ENCODE results near the gene CYTH4.
"Not testable (repeated sequence)": the region's sequence is repeated elsewhere in the genome, so short reads cannot be mapped to it uniquely, and the experiment has no call there.

Gene CYTH4

GRCh38 chr22:37282385-37282677, at the start of gene CYTH4:
Gene CYTH4, plus strand, starts transcription at chr22:37282508. Its CDS starts 62 bp downstream, at chr22:37282570.
- DNase-seq (ENCODE audit: low spot score), result no peak

DNA sequence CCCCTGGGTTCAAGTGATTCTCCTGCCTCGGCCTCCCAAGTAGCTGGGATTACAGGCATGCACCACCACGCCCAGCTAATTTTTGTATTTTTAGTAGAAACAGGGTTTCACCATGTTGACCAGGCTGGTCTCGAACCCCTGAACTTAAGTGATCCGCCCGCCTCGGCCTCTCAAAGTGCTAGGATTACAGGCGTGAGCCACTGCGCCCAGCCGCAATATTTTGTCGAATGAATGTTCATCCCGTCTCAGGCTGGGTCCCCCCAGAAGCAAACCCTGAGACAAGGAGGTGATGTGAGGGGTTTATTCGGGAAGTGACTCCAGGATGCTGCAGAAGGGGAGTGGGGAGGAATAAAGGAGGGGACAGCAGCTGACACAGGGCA, 48.9 kb upstream of the CYTH4 start:
- DNase-seq (ENCODE audit: low spot score), result not testable (repeated sequence)

DNA sequence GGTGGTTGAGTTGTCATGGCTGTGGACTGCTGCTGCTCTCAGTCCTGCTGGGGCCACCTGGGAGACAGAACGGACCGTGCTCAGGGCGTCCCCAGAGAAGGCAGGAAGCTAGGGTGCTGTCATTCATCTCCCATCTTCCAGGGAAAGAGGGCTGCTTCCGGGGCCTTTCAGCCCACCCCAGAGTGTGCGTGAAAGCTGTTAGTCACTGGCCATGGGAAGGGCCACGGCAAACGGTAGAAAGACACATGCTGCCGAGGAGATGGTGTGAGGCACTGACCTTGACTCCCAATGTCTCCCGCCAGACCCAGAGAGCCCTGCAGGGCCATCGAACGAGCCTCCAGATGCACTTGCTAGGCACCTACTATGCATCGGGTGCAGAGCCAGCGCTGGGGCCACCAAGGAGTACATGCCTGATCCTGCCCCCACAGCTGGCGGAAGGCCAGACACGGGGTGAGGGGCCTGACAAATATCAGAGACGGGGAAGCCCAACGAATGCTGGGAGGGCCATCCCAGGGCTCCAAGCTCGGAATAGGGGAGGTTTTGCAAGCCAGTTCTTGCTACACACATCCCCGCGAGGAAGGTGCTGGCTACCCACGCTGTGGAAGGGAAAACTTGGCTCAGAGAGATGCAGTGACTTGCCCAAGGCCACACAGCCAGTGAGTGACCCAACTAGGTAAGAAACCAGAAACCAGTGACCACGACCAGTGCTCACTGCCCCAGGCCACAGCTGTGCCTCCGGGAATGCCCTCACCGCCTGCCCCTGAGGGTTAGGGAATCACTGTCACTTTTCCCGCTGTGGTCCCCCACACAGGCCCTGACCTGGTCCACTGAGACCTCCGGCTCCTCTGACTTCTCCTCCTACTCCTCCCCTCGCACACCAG, 48.3 kb upstream of the CYTH4 start:
- DNase-seq (ENCODE audit: low spot score), result no peak

- no peak for DNase-seq (ENCODE audit: low spot score)
Measured at GRCh38 chr22:37234736-37235711, 47.3 kb upstream of the CYTH4 start.

DNA sequence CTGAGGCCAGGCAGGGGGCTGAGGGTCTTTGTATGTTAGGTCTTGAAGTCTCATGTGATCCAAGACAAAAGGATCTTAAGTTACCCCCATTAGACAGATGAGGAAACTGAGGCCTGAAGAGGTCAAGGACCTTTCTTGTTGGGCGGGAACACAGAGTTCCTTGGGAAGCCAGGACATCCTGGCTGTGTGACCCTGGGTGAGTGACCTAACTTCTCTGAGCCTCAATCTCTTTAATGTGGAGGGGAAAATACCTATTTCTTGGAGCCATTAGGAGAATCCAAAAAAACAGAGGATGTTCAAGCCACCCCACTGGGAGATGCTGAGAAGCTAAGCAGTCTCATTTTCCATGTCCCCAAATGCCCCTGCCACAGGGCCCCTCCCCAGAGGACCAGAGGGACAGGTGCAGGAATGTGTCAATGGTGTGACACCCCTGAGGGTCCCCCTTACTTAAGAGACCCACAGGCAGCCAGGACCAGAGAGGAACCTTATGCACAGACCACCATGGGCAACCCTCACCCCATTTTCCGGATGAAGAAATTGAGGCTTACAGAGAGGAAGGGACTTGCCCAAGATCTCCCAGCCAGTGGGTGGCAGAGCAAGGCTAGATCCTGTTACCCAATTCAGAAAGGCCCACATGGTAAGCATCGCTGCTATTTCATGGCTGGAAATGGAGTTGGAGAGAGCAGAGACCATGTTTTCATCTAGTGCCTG, 46.3 kb upstream of the CYTH4 start:
- no peak for DNase-seq (ENCODE audit: low spot score)

DNA sequence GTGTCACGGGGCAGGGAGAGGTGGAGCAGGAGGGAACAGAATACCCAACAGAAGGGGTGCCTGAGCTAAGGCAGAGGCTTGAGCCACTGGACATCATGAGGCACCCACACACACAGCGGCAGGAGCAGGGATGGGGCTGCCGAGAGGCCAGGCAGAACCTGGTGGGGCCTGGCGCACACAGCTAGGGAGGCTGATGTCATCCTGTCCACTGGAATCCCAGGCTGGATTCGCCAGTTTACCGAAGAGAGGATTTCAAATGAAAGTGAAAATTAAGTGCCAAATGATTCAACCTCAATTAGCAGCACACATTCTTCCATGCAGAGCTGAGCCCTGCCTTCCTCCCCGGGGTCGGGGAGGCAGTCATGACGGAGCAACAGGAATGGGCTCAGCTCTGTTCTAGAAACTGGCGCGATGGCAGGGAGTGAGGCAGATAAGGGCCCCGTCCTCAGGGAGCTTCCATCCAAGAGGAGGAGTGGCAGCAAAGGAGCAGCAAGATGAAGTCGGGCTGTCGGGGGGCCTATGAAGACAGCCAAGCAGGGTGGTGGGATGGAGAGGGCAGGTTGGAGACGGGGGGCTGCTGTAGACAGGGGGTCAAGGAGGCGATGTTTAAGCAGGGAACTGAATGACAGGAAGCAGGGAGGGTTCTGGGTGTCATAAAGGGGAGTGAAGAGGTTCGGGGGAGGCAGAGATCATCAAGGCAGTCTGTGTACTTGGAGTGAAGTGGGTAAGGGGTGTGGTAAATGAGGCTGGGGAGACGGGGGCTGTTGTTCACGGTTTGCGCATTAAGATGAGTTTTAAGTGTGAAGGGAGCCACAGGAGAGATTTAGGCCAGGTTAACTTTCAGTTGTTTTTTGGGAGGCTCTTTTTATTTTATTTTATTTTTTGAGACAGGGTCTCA, 44.7 kb upstream of the CYTH4 start:
- DNase-seq (ENCODE audit: low spot score), result peak; percentile 86

DNA sequence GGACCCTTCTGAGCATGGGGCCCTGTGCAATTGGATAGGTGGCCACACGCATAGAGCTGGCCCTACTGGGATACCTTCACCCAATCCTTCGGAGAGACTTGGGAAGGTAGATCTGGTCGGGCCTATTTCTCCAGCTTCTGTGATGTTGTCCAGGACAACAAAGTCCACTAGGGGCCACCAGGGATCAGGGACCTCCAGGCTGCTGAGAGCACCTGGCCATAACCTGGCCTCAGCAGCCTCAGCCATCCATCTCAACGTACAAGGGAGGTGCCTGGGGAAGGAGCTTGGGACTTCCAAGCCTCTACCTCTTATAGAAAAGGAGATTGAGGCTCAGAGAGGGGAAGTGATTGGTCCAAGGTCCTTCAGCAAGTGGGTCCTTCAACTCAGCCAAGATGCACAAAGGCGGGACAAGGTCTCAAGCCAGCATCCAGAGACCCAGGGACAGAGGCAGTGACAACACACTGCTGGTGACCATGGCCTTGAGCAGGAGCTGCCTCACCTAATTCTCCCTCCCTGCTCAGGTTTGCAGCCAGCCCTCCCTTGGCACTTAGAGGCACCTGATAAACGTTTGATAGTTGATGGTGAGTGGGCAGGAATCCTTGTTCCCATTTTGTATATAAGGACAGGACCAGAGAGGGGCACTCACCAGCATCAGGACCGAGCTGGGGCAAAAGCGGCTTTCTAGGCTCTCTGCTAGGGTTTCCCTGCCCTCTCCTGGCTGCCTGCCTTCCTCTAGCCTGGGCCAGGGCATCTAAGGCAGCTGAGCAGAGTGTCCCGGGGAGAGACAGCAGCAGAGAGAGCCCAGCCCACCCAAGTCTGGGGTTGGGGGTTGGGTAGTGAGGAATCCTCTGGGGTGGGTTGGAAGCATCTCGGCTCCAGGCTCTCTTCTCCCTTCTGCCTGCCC, 42.7 kb upstream of the CYTH4 start:
- no peak for DNase-seq (ENCODE audit: low spot score)

GRCh38 chr22:37240240-37240940, 41.9 kb upstream of the CYTH4 start:
- no peak for DNase-seq (ENCODE audit: low spot score)

- DNase-seq (ENCODE audit: low spot score), result no peak
Measured at GRCh38 chr22:37240941-37241320, 41.4 kb upstream of the CYTH4 start.

DNA sequence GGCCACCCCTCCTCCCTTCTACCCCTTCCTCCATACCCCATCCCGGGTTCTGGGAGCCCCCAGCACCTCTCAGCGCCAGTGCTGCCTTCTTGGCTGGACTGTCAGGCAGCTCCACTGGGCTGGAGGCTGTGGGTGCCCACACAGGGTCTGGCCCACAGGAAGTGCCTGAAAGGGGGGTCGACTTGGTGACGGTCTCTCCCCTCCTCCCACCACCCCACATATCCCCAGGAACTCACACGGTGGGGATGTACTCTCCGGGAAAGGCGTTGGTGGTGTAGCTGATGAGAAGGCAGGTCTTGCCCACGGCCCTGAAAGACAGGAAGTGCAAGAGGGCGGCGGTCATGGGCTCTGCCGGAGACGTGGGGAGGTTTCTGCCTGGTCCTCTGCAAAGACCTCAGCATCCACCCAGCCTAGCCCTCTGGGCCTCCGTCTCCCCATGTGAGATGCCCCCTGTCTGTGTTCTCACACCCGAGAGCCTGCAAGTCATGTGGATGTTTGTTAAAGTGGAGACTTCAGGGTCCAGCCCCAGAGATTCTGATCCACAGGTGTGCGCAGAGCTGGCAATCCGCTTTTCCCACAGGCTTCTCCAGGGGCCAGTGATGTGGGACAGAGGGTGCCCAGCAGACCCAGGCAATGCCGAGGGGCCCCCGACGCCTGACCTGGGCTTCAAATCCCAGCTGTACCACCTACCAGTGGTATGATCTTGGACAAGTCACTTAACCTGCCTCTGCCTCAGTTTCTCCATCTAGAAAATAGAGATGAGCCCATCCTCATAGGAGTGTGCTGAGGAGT, 40.8 kb upstream of the CYTH4 start:
- DNase-seq (ENCODE audit: low spot score), result no peak

DNA sequence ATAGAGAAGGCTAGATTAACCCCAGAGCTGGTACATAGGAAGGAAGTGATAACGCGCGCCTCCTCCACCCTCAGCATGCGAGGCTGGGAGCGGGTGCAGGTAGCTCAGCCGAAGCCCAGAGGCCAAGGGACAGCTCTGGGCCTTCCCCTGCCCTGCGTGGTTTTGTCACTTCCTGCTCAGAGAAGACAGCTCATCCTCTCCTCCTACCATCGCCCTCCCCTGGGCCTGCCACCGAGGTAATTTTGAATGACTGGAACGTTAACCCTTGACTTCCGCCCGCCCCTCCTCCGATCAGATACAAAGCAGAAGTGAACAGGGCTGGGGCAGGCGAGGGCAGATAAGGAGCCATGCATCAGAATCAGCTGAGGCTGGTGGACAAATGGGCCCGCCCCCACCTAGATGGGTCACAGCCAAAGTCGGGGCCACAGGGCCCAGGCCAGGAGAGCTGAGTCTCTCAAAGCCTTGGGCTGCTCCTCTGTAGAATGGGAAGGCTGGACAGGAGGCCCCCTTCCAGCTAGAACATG, 39.9 kb upstream of the CYTH4 start:
- peak; percentile 43 for DNase-seq (ENCODE audit: low spot score)

- no peak for DNase-seq (ENCODE audit: low spot score)
Measured at GRCh38 chr22:37243402-37244113, 38.8 kb upstream of the CYTH4 start.

- DNase-seq (ENCODE audit: low spot score), result peak; percentile 81
Measured at GRCh38 chr22:37244114-37244921, 38.0 kb upstream of the CYTH4 start, which contains the start of gene RAC2. Gene RAC2, minus strand, starts transcription at chr22:37244269. Its CDS starts 121 bp downstream, at chr22:37244148.

DNA sequence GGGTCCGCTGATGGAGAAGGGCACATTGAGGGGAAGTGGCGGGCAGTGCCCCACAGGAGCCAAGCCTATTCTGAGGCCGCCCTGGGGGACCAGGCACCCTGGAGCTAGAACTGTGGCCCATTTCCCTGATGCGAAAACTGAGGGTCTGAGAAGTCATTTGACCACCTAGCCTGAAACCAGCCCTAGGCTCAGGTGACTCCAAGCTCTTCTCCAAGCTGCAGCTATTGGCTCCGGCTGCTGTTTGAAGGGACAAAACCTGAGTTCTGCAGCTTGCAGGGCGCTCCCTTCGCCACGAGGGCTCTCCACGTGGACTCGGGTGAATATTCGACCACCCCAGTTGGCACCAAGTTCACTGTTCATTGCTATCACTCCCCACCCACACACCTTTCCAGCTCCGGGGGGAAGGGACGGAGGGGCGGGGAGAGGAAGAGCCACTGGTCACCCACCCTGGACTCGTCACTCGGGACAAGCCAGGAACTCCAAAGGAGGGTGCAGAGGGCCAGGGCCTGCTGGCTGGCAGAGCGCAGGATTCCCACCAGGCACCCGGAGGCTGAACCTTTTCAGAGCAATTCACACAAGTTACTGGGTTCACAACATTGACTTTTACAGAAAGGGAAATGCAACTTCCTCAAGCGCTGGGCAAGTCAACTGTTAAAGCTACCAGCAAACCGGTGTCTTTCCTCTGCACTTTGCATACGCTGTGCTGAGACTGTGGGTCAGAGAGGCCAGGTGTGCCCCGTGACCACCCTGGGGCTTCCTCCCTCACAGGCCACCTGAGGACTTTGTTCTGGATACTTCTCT, 37.2 kb upstream of the CYTH4 start:
- no peak for DNase-seq (ENCODE audit: low spot score)

GRCh38 chr22:37245740-37246139, 36.6 kb upstream of the CYTH4 start:
- no peak for DNase-seq (ENCODE audit: low spot score)

DNA sequence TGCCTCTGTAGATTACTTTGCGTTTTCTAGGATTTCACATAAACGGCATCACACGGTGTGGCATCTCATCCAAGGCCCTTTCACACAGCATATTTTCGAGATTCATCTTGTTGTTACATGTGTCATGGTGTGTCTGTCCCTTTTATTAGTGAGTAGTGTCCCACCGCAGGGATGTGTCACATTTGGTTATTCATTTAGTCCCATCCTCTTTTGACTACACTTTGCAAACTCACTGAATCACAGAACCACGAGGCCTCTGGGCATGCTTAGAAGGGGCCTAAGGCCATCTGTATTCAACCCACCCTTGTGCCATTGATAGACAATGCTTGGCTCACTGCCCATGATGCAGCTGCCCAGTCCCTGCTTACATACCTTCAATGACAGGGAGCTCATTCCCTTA, 34.1 kb upstream of the CYTH4 start:
- no peak for DNase-seq (ENCODE audit: low spot score)

Data from AG20443 (cell line).